Measurements from ENCODE around the gene CMSS1. TPM values are rescaled to one million over a fixed set of nuclear protein-coding genes. Genes with fewer than 3 reads are reported as not detected.

The CMSS1 gene
- total RNA-seq, 1 donor from 2014 or later: 41.1 TPM

GRCh38 chr3:100214574-100214964, 396.9 kb downstream of the CMSS1 start:
- ChIA-PET CTCF (no interaction called here), POLR2A (no interaction called here)
- Mint-ChIP-seq H3K4me1 (peaks cover 9% of the 10 kb centered on the region), H3K36me3 (ENCODE audit: low read depth) (no peaks in the 10 kb centered on the region), H3K27ac (no peak overlapping the region), H3K9me3 (peaks cover 4% of the 10 kb centered on the region), H3K4me3 (no peak overlapping the region), H3K27me3 (peaks cover 9% of the 10 kb centered on the region)
- ATAC-seq (ENCODE audit: low read depth) (no peak), DNase-seq (no peak)
- TF ChIP-seq CTCF (IDR thresholded peaks at IDR 0.05): no peak
- intact Hi-C loops (cut with micrococcal nuclease): no loop called here

GRCh38 chr3:100216713-100217112, 399.1 kb downstream of the CMSS1 start:
- ChIA-PET CTCF (no interaction called here), POLR2A (no interaction called here)
- no peak for TF ChIP-seq CTCF (IDR thresholded peaks at IDR 0.05)
- no peaks in the 10 kb centered on the region for H3K36me3 Mint-ChIP-seq (ENCODE audit: low read depth)
- no peaks in the 10 kb centered on the region for H3K4me1 Mint-ChIP-seq
- H3K27me3 Mint-ChIP-seq: peaks cover 13% of the 10 kb centered on the region
- H3K4me3 Mint-ChIP-seq: no peak overlapping the region
- H3K9me3 Mint-ChIP-seq: peaks cover 8% of the 10 kb centered on the region
- intact Hi-C loops (cut with micrococcal nuclease): no loop called here
- H3K27ac Mint-ChIP-seq: no peak overlapping the region
- ATAC-seq (ENCODE audit: low read depth): no peak
- DNase-seq: no peak

DNA sequence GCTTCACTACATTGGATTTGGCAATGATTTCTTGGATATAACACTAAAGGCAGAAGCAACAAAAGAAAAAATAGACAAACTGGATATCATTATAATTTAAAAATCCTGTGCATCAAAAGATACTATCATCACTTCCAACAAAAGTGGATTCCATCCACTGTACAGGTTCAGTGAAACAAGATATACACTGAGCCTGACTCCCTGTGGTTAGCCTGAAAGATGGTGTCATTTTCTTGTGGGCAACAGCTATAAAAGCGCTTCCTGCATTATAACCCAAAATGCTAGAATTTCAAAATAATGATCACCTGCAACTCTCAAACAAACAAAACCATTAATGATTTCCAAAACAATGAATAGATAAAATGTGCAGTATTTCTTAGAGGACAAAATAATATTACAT, 403.5 kb downstream of the CMSS1 start:
- no peak for TF ChIP-seq CTCF (IDR thresholded peaks at IDR 0.05)
- Mint-ChIP-seq H3K4me1 (no peaks in the 10 kb centered on the region), H3K4me3 (no peak overlapping the region), H3K27me3 (peaks cover 11% of the 10 kb centered on the region), H3K27ac (no peak overlapping the region), H3K36me3 (ENCODE audit: low read depth) (no peaks in the 10 kb centered on the region), H3K9me3 (peaks cover 8% of the 10 kb centered on the region)
- POLR2A ChIA-PET: no interaction called here
- intact Hi-C loops (cut with micrococcal nuclease): no loop called here
- CTCF ChIA-PET: no interaction called here
- DNase-seq: no peak
- no peak for ATAC-seq (ENCODE audit: low read depth)

DNA sequence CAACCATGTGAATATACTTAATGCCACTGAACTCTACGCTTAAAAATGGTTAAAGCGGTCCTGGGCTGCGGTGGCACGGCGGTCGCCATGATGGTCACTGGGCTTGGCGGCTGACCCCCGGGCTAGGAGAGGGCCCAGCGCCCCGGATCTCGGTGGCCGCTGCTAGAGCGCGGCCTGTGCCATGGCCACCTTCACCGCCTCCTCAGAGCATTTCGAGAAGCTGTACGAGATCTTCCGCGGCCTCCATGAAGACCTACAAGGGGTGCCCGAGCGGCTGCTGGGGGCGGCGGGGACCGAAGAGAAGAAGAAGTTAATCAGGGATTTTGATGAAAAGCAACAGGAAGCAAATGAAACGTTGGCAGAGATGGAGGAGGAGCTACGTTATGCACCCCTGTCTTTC, 407.5 kb downstream of the CMSS1 start:
- peaks cover 4% of the 10 kb centered on the region for H3K27me3 Mint-ChIP-seq

GRCh38 chr3:100225883-100226282, 408.2 kb downstream of the CMSS1 start:
- ATAC-seq (ENCODE audit: low read depth): no peak
- ChIA-PET CTCF (no interaction called here), POLR2A (no interaction called here)
- no peaks in the 10 kb centered on the region for H3K4me1 Mint-ChIP-seq
- intact Hi-C loops (cut with micrococcal nuclease): no loop called here
- H3K27ac Mint-ChIP-seq: no peak overlapping the region
- peaks cover 3% of the 10 kb centered on the region for H3K27me3 Mint-ChIP-seq
- peaks cover 1% of the 10 kb centered on the region for H3K9me3 Mint-ChIP-seq
- H3K4me3 Mint-ChIP-seq: no peak overlapping the region
- TF ChIP-seq CTCF (IDR thresholded peaks at IDR 0.05): no peak
- DNase-seq: no peak
- no peaks in the 10 kb centered on the region for H3K36me3 Mint-ChIP-seq (ENCODE audit: low read depth)

More for the DNA sequence above, 407.5 kb downstream of the CMSS1 start:
- Mint-ChIP-seq H3K36me3 (ENCODE audit: low read depth) (no peaks in the 10 kb centered on the region), H3K4me3 (no peak overlapping the region), H3K27ac (no peak overlapping the region), H3K9me3 (peaks cover 5% of the 10 kb centered on the region), H3K4me1 (no peaks in the 10 kb centered on the region)
- POLR2A ChIA-PET: no interaction called here
- TF ChIP-seq CTCF (IDR thresholded peaks at IDR 0.05): no peak
- ATAC-seq (ENCODE audit: low read depth): no peak
- DNase-seq: no peak
- CTCF ChIA-PET: no interaction called here
- intact Hi-C loops (cut with micrococcal nuclease): no loop called here

All from activated B cell treated with CpG ODN at 0.5 μM for 24 hours (primary cell).